Epithelial cell of proximal tubule (primary cell): Measurements from ENCODE around the gene ZNF571. TPM values are rescaled to one million over a fixed set of nuclear protein-coding genes. Genes with fewer than 3 reads are reported as not detected.

Experiments
- DNase-seq: peaks from one replicate; pipeline ENCODE4 v3.0.0-alpha.2; 2011; ENCODE audit warnings: low read depth
- H3K4me3 ChIP-seq: 2 replicates; pipeline ENCODE4 v1.5.1; 2011; ENCODE audit warnings: low read depth, mild to moderate bottlenecking, low read length
- total RNA-seq: library from RNA; depleted of rRNA; stranded (reverse); fragments of >200 nt; gene quantifications from 2 replicates; pipeline ENCODE4 v1.2.3, GENCODE V29; 2015
- TF ChIP-seq, protein P1 (sequence below): conservative IDR thresholded peaks from 2 replicates; pipeline ENCODE4 v1.5.1; 2012; ENCODE audit warnings: low read depth, mild to moderate bottlenecking, low read length

Gene ZNF571
- total RNA-seq, 1 donor from 2014 or later = 1.4 TPM

DNA sequence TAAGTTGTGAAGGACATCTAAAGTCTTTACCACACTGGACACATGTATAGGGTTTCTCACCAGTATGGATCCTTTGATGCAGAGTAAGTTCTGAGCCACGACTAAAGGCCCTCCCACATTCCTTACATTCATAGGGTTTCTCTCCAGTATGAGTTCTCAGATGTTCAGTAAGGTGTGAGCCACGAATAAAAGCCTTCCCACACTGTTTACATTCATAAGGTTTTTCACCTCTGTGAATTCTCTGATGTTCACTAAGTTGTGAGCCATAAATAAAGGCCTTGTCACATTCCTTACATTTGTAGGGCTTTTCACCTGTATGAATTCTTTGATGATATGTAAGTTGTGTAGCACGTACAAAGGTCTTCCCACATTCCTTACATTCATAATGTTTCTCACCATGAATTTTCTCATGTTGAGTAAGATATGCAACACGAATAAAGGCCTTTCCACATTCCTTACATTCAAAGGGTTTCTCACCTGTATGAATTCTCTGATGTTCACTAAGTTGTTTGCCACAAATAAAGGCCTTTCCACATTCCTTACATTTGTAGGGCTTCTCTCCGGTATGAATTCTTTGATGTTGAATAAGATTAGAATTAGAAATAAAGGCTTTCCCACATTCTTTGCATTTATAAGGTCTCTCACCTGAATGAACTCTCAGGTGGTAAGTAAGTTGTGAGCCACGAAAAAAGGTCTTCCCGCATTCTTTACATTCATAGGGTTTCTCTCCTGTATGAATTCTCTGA is 29.8 kb downstream of the ZNF571 start:
- DNase-seq = no peak
- TF ChIP-seq, protein P1, sequence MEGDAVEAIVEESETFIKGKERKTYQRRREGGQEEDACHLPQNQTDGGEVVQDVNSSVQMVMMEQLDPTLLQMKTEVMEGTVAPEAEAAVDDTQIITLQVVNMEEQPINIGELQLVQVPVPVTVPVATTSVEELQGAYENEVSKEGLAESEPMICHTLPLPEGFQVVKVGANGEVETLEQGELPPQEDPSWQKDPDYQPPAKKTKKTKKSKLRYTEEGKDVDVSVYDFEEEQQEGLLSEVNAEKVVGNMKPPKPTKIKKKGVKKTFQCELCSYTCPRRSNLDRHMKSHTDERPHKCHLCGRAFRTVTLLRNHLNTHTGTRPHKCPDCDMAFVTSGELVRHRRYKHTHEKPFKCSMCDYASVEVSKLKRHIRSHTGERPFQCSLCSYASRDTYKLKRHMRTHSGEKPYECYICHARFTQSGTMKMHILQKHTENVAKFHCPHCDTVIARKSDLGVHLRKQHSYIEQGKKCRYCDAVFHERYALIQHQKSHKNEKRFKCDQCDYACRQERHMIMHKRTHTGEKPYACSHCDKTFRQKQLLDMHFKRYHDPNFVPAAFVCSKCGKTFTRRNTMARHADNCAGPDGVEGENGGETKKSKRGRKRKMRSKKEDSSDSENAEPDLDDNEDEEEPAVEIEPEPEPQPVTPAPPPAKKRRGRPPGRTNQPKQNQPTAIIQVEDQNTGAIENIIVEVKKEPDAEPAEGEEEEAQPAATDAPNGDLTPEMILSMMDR = no peak
- H3K4me3 ChIP-seq = no peak overlapping the region

DNA sequence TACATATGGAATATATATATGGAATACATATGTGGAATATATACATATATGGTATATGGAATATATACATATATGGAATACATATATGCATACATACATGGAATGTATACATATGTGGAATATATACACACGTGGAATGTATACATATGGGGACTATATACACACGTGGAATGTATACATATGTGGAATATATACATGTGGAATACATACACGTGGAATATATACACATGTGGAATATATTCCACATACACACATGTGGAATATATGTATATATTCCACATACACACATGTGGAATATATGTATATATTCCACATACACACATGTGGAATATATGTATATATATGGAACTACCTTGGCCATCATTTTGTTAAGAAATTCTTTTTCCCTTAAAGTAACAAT is 31.1 kb downstream of the ZNF571 start:
- H3K4me3 ChIP-seq = no peak overlapping the region
- TF ChIP-seq, protein P1 = no peak
- no peak for DNase-seq

GRCh38 chr19:37551129-37551993 is 43.2 kb downstream of the ZNF571 start:
- H3K4me3 ChIP-seq = peak overlapping the region; percentile 57
- no peak for DNase-seq
- TF ChIP-seq, protein P1 = peak; percentile 41

DNA sequence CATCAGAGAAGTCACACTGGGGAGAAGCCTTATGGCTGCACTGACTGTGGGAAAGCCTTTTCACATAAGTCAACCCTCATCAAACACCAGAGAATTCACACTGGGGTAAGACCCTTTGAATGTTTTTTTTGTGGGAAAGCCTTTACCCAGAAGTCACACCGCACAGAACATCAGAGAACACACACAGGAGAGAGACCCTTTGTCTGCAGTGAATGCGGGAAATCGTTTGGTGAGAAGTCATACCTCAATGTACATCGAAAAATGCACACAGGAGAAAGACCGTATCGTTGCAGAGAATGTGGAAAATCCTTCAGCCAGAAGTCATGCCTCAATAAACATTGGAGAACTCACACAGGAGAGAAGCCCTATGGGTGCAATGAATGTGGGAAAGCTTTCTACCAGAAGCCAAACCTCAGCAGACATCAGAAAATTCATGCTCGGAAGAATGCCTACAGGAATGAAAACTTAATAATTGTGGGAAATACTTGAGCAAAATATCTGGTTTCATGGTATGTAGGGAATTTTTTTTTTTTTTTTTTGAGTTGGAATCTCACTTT is 57.1 kb downstream of the ZNF571 start:
- TF ChIP-seq, protein P1 = no peak
- no peak for DNase-seq
- no peak overlapping the region for H3K4me3 ChIP-seq

DNA sequence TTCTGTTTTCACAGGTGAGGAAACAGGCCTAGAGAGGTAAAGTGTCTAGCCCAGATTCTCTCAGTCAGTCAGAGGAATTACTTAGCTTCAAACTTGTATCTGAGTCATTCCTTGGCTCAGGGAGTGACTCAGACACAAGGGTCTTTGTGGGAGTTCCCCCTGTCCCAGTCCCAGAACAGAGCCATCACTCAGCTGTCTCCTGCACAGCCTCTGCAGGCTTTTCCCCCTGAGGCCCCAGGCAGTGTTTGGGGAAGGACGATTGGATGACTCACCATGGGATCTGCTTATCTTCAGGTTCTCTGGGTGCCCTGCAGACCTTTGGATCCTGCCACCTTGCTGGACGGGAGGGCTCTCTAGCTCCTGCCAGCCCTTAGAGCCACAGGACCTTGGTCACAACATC is 74.7 kb downstream of the ZNF571 start:
- DNase-seq = no peak
- TF ChIP-seq, protein P1 = no peak
- no peak overlapping the region for H3K4me3 ChIP-seq

Other genes with a start within 250 kb of the ZNF571 start
- 1.9 and 4.4 TPM in 2 replicates for gene ZNF527, start 223.7 kb downstream of the ZNF571 start, total RNA-seq
- gene ZNF569, start 127.3 kb downstream of the ZNF571 start, total RNA-seq = 3.7 and 6.5 TPM in 2 replicates
- 2.7 and 3.8 TPM in 2 replicates for gene ZNF570, start 125.4 kb downstream of the ZNF571 start, total RNA-seq
- 1.3 and 1.7 TPM in 2 replicates for gene ZNF793, start 87.9 kb downstream of the ZNF571 start, total RNA-seq
- gene ZNF540, start 84 bp upstream of the ZNF571 start, total RNA-seq = 0.22 TPM in 1 of 2 replicates, not detected in the other
- 4.6 and 9.5 TPM in 2 replicates for gene ZFP30, start 60.7 kb upstream of the ZNF571 start, total RNA-seq
- 2.1 and 5.7 TPM in 2 replicates for gene ZNF607, start 125.0 kb upstream of the ZNF571 start, total RNA-seq
- gene ZNF573, start 184.8 kb upstream of the ZNF571 start, total RNA-seq = 2.0 and 5.6 TPM in 2 replicates